ENCODE measurements around the gene CDCA5.
A peak's percentile ranks its signal among the peaks of the same experiment; 100 is the strongest.

CDCA5 gene

GRCh38 chr11:65085446-65085845, 1.6 kb upstream of the CDCA5 start:
- H3K36me3 ChIP-seq (ENCODE audit: insufficient read depth, low read length) = peaks cover 3% of the 10 kb centered on the region; the same call in 1 of the 2 replicates

GRCh38 chr11:65084598-65085375, 947 bp upstream of the CDCA5 start:
- peak overlapping the region; percentile 51; the same call in 1 of the 2 replicates for H2AFZ ChIP-seq (ENCODE audit: low read length)
- no peak for TF ChIP-seq EZH2phosphoT487 (IDR thresholded peaks at IDR 0.05; ENCODE audit: borderline replicate concordance)
- no peak for TF ChIP-seq CTCF (conservative IDR thresholded peaks at IDR 0.05; ENCODE audit: low read length)
- H3K9me3 ChIP-seq (ENCODE audit: insufficient read depth, low read depth, low read length) = no peaks in the 10 kb centered on the region
- peaks cover 59% of the 10 kb centered on the region for H3K79me2 ChIP-seq (ENCODE audit: insufficient read depth, low read length)
- no peaks in the 10 kb centered on the region for H3K9me2 ChIP-seq (replicated peaks; ENCODE audit: low read depth, low read length)
- H3F3A ChIP-seq (ENCODE audit: low read depth) = no peaks in the 10 kb centered on the region
- no peaks in the 10 kb centered on the region for H3K27me3 ChIP-seq (ENCODE audit: insufficient read depth, low read length, poor library complexity, severe bottlenecking)
- peaks cover 14% of the 10 kb centered on the region for H4K20me1 ChIP-seq (ENCODE audit: insufficient read depth, low read length, poor library complexity, severe bottlenecking)
- H3K4me3 ChIP-seq (ENCODE audit: low read length, poor library complexity, severe bottlenecking) = peak overlapping the region; percentile 82
- peaks cover 6% of the 10 kb centered on the region; the same call in 1 of the 2 replicates for H3K36me3 ChIP-seq (ENCODE audit: insufficient read depth, low read length)
- peak overlapping the region; percentile 95 for H3K4me2 ChIP-seq (ENCODE audit: low read depth, low read length, poor library complexity, severe bottlenecking)
- peak overlapping the region; percentile 87 for H3K9ac ChIP-seq (ENCODE audit: low read depth, low read length, poor library complexity, severe bottlenecking)
- peaks cover 30% of the 10 kb centered on the region for H3K4me1 ChIP-seq (ENCODE audit: insufficient read depth, low read length, poor library complexity, severe bottlenecking)

More at GRCh38 chr11:65085446-65085845, 1.6 kb upstream of the CDCA5 start:
- Histone ChIP-seq H3K27me3 (ENCODE audit: insufficient read depth, low read length, poor library complexity, severe bottlenecking) (no peaks in the 10 kb centered on the region), H3F3A (ENCODE audit: low read depth) (no peaks in the 10 kb centered on the region), H3K9me2 (replicated peaks; ENCODE audit: low read depth, low read length) (no peaks in the 10 kb centered on the region), H3K9me3 (ENCODE audit: insufficient read depth, low read depth, low read length) (no peaks in the 10 kb centered on the region), H3K4me1 (ENCODE audit: insufficient read depth, low read length, poor library complexity, severe bottlenecking) (peaks cover 30% of the 10 kb centered on the region), H2AFZ (ENCODE audit: low read length) (no peak overlapping the region), H3K79me2 (ENCODE audit: insufficient read depth, low read length) (peaks cover 54% of the 10 kb centered on the region), H3K4me2 (ENCODE audit: low read depth, low read length, poor library complexity, severe bottlenecking) (peak overlapping the region; percentile 95), H4K20me1 (ENCODE audit: insufficient read depth, low read length, poor library complexity, severe bottlenecking) (peaks cover 9% of the 10 kb centered on the region), H3K9ac (ENCODE audit: low read depth, low read length, poor library complexity, severe bottlenecking) (peak overlapping the region; percentile 87), H3K4me3 (ENCODE audit: low read length, poor library complexity, severe bottlenecking) (peak overlapping the region; percentile 82)
- TF ChIP-seq EZH2phosphoT487 (IDR thresholded peaks at IDR 0.05; ENCODE audit: borderline replicate concordance) = no peak
- TF ChIP-seq CTCF (conservative IDR thresholded peaks at IDR 0.05; ENCODE audit: low read length) = no peak

- H4K20me1 ChIP-seq (ENCODE audit: insufficient read depth, low read length, poor library complexity, severe bottlenecking) = peaks cover 14% of the 10 kb centered on the region
- H3K9me2 ChIP-seq (replicated peaks; ENCODE audit: low read depth, low read length) = no peaks in the 10 kb centered on the region
- peak overlapping the region; percentile 82 for H3K4me3 ChIP-seq (ENCODE audit: low read length, poor library complexity, severe bottlenecking)
- H3K36me3 ChIP-seq (ENCODE audit: insufficient read depth, low read length) = peaks cover 14% of the 10 kb centered on the region; the same call in 1 of the 2 replicates
- no peaks in the 10 kb centered on the region for H3K27me3 ChIP-seq (ENCODE audit: insufficient read depth, low read length, poor library complexity, severe bottlenecking)
- H3F3A ChIP-seq (ENCODE audit: low read depth) = no peaks in the 10 kb centered on the region
- no peaks in the 10 kb centered on the region for H3K9me3 ChIP-seq (ENCODE audit: insufficient read depth, low read depth, low read length)
- no peak for TF ChIP-seq EZH2phosphoT487 (IDR thresholded peaks at IDR 0.05; ENCODE audit: borderline replicate concordance)
- no peak for TF ChIP-seq CTCF (conservative IDR thresholded peaks at IDR 0.05; ENCODE audit: low read length)
- H3K4me1 ChIP-seq (ENCODE audit: insufficient read depth, low read length, poor library complexity, severe bottlenecking) = peaks cover 34% of the 10 kb centered on the region
- peak overlapping the region; percentile 77 for H3K4me2 ChIP-seq (ENCODE audit: low read depth, low read length, poor library complexity, severe bottlenecking)
- peaks cover 74% of the 10 kb centered on the region for H3K79me2 ChIP-seq (ENCODE audit: insufficient read depth, low read length)
- H2AFZ ChIP-seq (ENCODE audit: low read length) = peak overlapping the region; percentile 68
- peak overlapping the region; percentile 87 for H3K9ac ChIP-seq (ENCODE audit: low read depth, low read length, poor library complexity, severe bottlenecking)
These were observed 556 bp downstream of the CDCA5 start for GRCh38 chr11:65083134-65083833.

Measured in Loucy (cell line).